MCF 10A (cell line): Measurements from ENCODE around the gene BUD13. TPM values are rescaled to one million over a fixed set of nuclear protein-coding genes. Genes with fewer than 3 reads are reported as not detected.

ENCODE experiments used
- Bru-seq: library from RNA; stranded (reverse); fragments of 400-500 nt; gene quantifications from one replicate; lab custom pipeline; 2021; lab: Mats Ljungman, UMichigan
- BruChase-seq, 2 experiments: library from RNA; stranded (reverse); fragments of 400-500 nt; gene quantifications; one replicate each; lab custom pipeline; 2021; lab: Mats Ljungman, UMichigan
- BruUV-seq: library from RNA; stranded (reverse); fragments of 400-500 nt; replicated peaks from 2 replicates; lab custom pipeline; 2021; lab: Mats Ljungman, UMichigan
- CTCF ChIA-PET: fragments of 300-600 bp; sonication (Branson Sonifier 250); formaldehyde crosslinking; extraction: SDS; loops from one replicate; lab custom pipeline; 2021; ENCODE audit warnings: antibody characterized with exemption, inconsistent platforms; lab: Yijun Ruan, JAX
- POLR2A ChIA-PET: fragments of 300-600, 350-650 bp; sonication (Branson Sonifier 250); formaldehyde crosslinking; extraction: SDS; loops from one replicate; lab custom pipeline; 2020; ENCODE audit warnings: antibody characterized with exemption, inconsistent platforms; lab: Yijun Ruan, JAX
- DNase-seq: peaks from one replicate; pipeline ENCODE4 v3.0.0-alpha.2; 2018; ENCODE audit not compliant: unreplicated experiment
- H3K27ac Mint-ChIP-seq: one replicate; pipeline ENCODE4 v1.8.0; 2022; ENCODE audit warnings: mild to moderate bottlenecking, low read depth, mixed read lengths; ENCODE audit not compliant: unreplicated experiment
- H3K27me3 Mint-ChIP-seq: one replicate; pipeline ENCODE4 v1.8.0; 2022; ENCODE audit warnings: mixed read lengths; ENCODE audit not compliant: insufficient read depth, unreplicated experiment
- H3K36me3 Mint-ChIP-seq: one replicate; pipeline ENCODE4 v1.8.0; 2022; ENCODE audit warnings: mild to moderate bottlenecking, moderate library complexity, mixed read lengths; ENCODE audit not compliant: insufficient read depth, unreplicated experiment
- H3K4me1 Mint-ChIP-seq: one replicate; pipeline ENCODE4 v1.8.0; 2022; ENCODE audit warnings: mixed read lengths; ENCODE audit not compliant: insufficient read depth, unreplicated experiment
- H3K4me3 Mint-ChIP-seq: one replicate; pipeline ENCODE4 v1.8.0; 2022; ENCODE audit warnings: mild to moderate bottlenecking, moderate library complexity, mixed read lengths; ENCODE audit not compliant: unreplicated experiment
- H3K9me3 Mint-ChIP-seq: one replicate; pipeline ENCODE4 v1.8.0; 2022; ENCODE audit warnings: mixed read lengths; ENCODE audit not compliant: unreplicated experiment
- CTCF ChIP-seq: fragments of 200-600 bp; IDR thresholded peaks from one replicate; pipeline ENCODE4 v1.8.0; 2022; ENCODE audit warnings: antibody characterized with exemption, mild to moderate bottlenecking; ENCODE audit not compliant: unreplicated experiment
- intact Hi-C: fragments of 100-400 bp; cut with micrococcal nuclease; formaldehyde crosslinking; loops from 2 replicates; pipeline ENCODE4 v1.14.1; 2022
- long read RNA-seq: library from polyadenylated mRNA; stranded (forward); transcript quantifications from one replicate; pipeline ENCODE4 v2.0.0, GENCODE V29; 2022
- total RNA-seq: library from RNA; stranded (reverse); gene quantifications from 2 replicates; pipeline ENCODE4 v1.2.3, GENCODE V29; 2022

Gene BUD13
- 11.8 and 15.1 TPM in 2 replicates for total RNA-seq
- Bru-seq, nascent RNA, result percentile 73 among the genes with signal in this experiment
- BruChase-seq, experiment 1, labeled RNA remaining after a 6-hour chase, result percentile 55 among the genes with signal in this experiment
- BruChase-seq, experiment 2, labeled RNA remaining after a 2-hour chase, result percentile 69 among the genes with signal in this experiment
- long read RNA-seq, transcript BUD13-201 (10 exons, 2,196 nt), result major isoform, 14 of 17 reads
- long read RNA-seq, partial matches to known transcripts, result 1 of 17 reads
- long read RNA-seq, other reads (novel, unspliced or antisense), result 2 of 17 reads

- TF ChIP-seq CTCF, result no peak
- no TSS peak for BruUV-seq
- intact Hi-C loops, result loop anchor here (5.0 kb wide), 1 partner anchor 335 kb away; no protein-coding TSS in a partner anchor
- peak within 1 kb of the TSS; percentile 98 for H3K27ac Mint-ChIP-seq
- H3K4me1 Mint-ChIP-seq, result peaks cover 25% of the 10 kb centered on the region
- peak; percentile 86 for DNase-seq
- POLR2A ChIA-PET, result interaction anchor here (0.7 to 5.8 kb wide), 11 partner anchors 8 to 407 kb away, joined by 3 to 59 read pairs (median 4); partner anchors contain the start of genes PAFAH1B2, SIK3 and ZPR1
- no peaks in the 10 kb centered on the region for H3K27me3 Mint-ChIP-seq
- peak within 1 kb of the TSS; percentile 97 for H3K4me3 Mint-ChIP-seq
- CTCF ChIA-PET, result interaction anchor here (1.0 to 1.4 kb wide), 3 partner anchors 8 to 63 kb away, joined by 3 to 6 read pairs (median 5); no protein-coding TSS in a partner anchor
- no peaks in the 10 kb centered on the region for H3K9me3 Mint-ChIP-seq
- H3K36me3 Mint-ChIP-seq, result peaks cover 42% of the 10 kb centered on the region
Measured at GRCh38 chr11:116772443-116773202, at the start of gene BUD13. Gene BUD13 (minus strand): TSS chr11:116772987. CDS start chr11:116772964, 23 bp downstream.

GRCh38 chr11:116822575-116822974 is 49.8 kb upstream of the BUD13 start:
- Mint-ChIP-seq H3K27me3 (no peaks in the 10 kb centered on the region), H3K4me1 (no peaks in the 10 kb centered on the region), H3K36me3 (no peaks in the 10 kb centered on the region), H3K9me3 (no peaks in the 10 kb centered on the region), H3K4me3 (no peak overlapping the region), H3K27ac (no peak overlapping the region)
- no peak for DNase-seq
- no TSS peak for BruUV-seq
- intact Hi-C loops, result no loop called here
- ChIA-PET POLR2A (no interaction called here), CTCF (interaction anchor here (0.6 to 2.5 kb wide), 3 partner anchors 14 to 272 kb away, joined by 3 to 16 read pairs (median 4); partner anchors contain the start of gene APOA5)
- TF ChIP-seq CTCF, result no peak

- H3K27ac Mint-ChIP-seq, result no peak overlapping the region
- no peaks in the 10 kb centered on the region for H3K9me3 Mint-ChIP-seq
- no peak for TF ChIP-seq CTCF
- H3K4me1 Mint-ChIP-seq, result no peaks in the 10 kb centered on the region
- BruUV-seq, result no TSS peak
- intact Hi-C loops, result no loop called here
- H3K27me3 Mint-ChIP-seq, result no peaks in the 10 kb centered on the region
- ChIA-PET POLR2A (interaction anchor here (0.9 to 1.3 kb wide), 3 partner anchors 12 to 33 kb away, joined by 3 to 4 read pairs (median 3); partner anchors contain the start of gene ZPR1), CTCF (interaction anchor here (1.2 to 2.5 kb wide), 3 partner anchors 15 to 195 kb away, joined by 3 to 16 read pairs (median 5); partner anchors contain the start of gene APOA1)
- no peak overlapping the region for H3K4me3 Mint-ChIP-seq
- H3K36me3 Mint-ChIP-seq, result no peaks in the 10 kb centered on the region
- no peak for DNase-seq
Measured at GRCh38 chr11:116821050-116821918, 48.5 kb upstream of the BUD13 start.
